HG03175 (cell line): ENCODE results near the gene TM6SF1.
"Not testable (repeated sequence)": the region's sequence is repeated elsewhere in the genome, so short reads cannot be mapped to it uniquely, and the experiment has no call there.

Experiments
- ATAC-seq: cut with Tn5 transposase; IDR thresholded peaks from one replicate; pipeline ENCODE4 v1.9.1; 2021; ENCODE audit warnings: mild to moderate bottlenecking, moderate library complexity; ENCODE audit not compliant: unreplicated experiment

Gene TM6SF1

GRCh38 chr15:83115410-83115809, 8.0 kb downstream of the TM6SF1 start:
- no peak for ATAC-seq

- ATAC-seq: peak; percentile 67
These were observed 8.6 kb downstream of the TM6SF1 start for GRCh38 chr15:83115831-83116565.

GRCh38 chr15:83118291-83118827, 10.9 kb downstream of the TM6SF1 start:
- ATAC-seq: no peak

GRCh38 chr15:83118968-83119367, 11.5 kb downstream of the TM6SF1 start:
- no peak for ATAC-seq

- no peak for ATAC-seq
These were observed 12.6 kb downstream of the TM6SF1 start for GRCh38 chr15:83119968-83120581.

GRCh38 chr15:83123529-83123928, 16.1 kb downstream of the TM6SF1 start:
- ATAC-seq: no peak

- no peak for ATAC-seq
These were observed 20.2 kb downstream of the TM6SF1 start for GRCh38 chr15:83127547-83128150.

- no peak for ATAC-seq
These were observed 22.3 kb downstream of the TM6SF1 start for GRCh38 chr15:83129791-83130190.

GRCh38 chr15:83132861-83133523, 25.5 kb downstream of the TM6SF1 start:
- ATAC-seq: peak; percentile 62

- not testable (repeated sequence) for ATAC-seq
These were observed 34.7 kb downstream of the TM6SF1 start for GRCh38 chr15:83142151-83142550.

GRCh38 chr15:83144771-83145170, 37.3 kb downstream of the TM6SF1 start:
- ATAC-seq: no peak

- no peak for ATAC-seq
These were observed 45.8 kb downstream of the TM6SF1 start for GRCh38 chr15:83153288-83153687.

- no peak for ATAC-seq
These were observed 48.5 kb downstream of the TM6SF1 start for GRCh38 chr15:83155942-83156341.

GRCh38 chr15:83158393-83158792, 50.9 kb downstream of the TM6SF1 start:
- ATAC-seq: no peak

- no peak for ATAC-seq
These were observed 53.3 kb downstream of the TM6SF1 start for GRCh38 chr15:83160741-83161140.

- no peak for ATAC-seq
These were observed 55.6 kb downstream of the TM6SF1 start for GRCh38 chr15:83163032-83163431.

- no peak for ATAC-seq
These were observed 56.8 kb downstream of the TM6SF1 start for GRCh38 chr15:83164111-83164770.

- ATAC-seq: no peak
These were observed 57.4 kb downstream of the TM6SF1 start for GRCh38 chr15:83164771-83165404.

GRCh38 chr15:83166218-83166617, 58.8 kb downstream of the TM6SF1 start:
- no peak for ATAC-seq

GRCh38 chr15:83166830-83167229, 59.4 kb downstream of the TM6SF1 start:
- no peak for ATAC-seq
